GM13977 (cell line): Measurements from ENCODE around the gene LMF1.

ENCODE experiments used
- DNase-seq: peaks from one replicate; pipeline ENCODE4 v3.0.0; 2012; ENCODE audit warnings: low spot score
- in situ Hi-C: fragments of 300-500 bp; cut with MboI; formaldehyde crosslinking; loops from one replicate; pipeline ENCODE4 v1.12.0; 2022; ENCODE audit warnings: low sequenced_read_pairs, low pct_unique_long_range_greater_than_20kb, mixed read lengths, inconsistent platforms; ENCODE audit not compliant: unreplicated experiment
- TF ChIP-seq, protein P1 (sequence below): IDR thresholded peaks from 2 replicates; pipeline ENCODE4 v1.5.1; 2012; ENCODE audit warnings: mild to moderate bottlenecking, control low read depth; ENCODE audit not compliant: insufficient read depth; ENCODE audit errors: extremely low read depth, missing control alignments

Gene LMF1

DNA sequence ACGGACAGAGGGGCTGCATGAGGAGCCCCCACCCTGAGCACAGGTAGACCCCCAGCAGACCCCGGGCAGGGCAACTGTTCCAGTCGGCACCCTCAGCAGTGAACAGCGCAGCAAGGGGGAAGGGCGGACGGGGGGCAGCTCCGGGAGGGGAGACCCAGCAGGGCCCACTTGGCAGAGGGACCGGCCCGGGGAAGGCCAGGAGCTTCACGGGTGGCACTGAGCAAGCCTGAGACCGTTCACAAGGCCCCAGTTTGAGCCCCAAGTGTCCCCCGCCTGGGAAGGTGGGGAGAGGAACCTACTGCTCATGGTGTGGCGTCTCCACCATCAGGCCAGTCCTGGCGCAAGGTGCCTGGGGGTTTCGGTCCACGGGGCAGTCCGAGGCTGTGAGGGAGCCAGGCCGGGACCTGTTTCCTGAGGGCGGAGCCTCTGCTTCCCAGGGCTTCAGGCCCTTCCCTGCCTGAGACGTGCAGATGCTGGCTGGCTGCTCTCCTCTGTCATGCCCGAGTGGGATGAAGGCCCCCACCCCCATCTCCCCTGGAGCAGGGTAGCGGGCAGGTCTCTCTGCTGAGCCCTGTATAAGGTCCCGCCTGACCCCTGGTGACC is 115.9 kb downstream of the LMF1 start:
- no peak for DNase-seq
- in situ Hi-C loops: no loop called here
- TF ChIP-seq, protein P1, sequence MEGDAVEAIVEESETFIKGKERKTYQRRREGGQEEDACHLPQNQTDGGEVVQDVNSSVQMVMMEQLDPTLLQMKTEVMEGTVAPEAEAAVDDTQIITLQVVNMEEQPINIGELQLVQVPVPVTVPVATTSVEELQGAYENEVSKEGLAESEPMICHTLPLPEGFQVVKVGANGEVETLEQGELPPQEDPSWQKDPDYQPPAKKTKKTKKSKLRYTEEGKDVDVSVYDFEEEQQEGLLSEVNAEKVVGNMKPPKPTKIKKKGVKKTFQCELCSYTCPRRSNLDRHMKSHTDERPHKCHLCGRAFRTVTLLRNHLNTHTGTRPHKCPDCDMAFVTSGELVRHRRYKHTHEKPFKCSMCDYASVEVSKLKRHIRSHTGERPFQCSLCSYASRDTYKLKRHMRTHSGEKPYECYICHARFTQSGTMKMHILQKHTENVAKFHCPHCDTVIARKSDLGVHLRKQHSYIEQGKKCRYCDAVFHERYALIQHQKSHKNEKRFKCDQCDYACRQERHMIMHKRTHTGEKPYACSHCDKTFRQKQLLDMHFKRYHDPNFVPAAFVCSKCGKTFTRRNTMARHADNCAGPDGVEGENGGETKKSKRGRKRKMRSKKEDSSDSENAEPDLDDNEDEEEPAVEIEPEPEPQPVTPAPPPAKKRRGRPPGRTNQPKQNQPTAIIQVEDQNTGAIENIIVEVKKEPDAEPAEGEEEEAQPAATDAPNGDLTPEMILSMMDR: no peak

DNA sequence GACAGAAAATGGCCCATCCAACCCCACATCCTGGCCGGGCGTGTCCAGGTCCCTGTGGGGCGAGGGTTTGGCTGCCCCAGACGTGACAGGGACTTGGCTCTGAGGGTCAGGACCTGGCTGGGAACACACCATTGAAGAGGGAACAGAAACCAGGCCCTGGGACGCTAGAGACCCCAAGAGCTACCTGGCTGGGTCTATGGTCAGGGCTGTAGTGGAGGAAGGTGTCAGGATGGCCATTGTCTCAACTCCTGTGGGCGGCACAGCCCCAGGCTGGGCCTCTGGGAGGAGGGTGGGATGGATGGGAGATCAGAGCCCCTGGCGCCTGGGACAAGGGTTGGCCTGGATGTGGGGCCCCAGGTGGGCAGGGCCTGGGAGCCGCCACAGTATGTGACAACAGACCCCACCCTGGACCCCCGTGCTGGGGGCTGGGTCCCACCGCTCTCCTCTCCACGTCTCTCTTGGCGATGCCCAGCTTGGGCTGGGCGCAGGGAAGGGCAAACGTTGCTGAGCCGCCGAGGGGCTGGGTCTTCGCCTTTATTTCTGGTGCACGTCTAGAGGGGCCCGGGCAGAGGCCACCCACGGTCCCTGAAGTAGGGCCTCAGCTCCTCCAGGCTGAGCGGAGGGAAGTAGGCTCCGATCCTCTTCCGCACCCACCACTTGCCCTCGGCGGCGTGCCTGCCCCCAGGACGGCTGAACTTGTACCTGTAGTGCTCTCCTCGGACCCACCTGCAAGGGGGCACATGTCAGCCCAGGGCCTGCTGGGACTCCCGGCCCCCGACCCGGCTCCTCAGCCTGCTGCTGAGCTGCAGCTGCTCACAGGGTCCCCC is 116.6 kb downstream of the LMF1 start:
- DNase-seq: no peak
- TF ChIP-seq, protein P1: no peak
- in situ Hi-C loops: no loop called here

DNA sequence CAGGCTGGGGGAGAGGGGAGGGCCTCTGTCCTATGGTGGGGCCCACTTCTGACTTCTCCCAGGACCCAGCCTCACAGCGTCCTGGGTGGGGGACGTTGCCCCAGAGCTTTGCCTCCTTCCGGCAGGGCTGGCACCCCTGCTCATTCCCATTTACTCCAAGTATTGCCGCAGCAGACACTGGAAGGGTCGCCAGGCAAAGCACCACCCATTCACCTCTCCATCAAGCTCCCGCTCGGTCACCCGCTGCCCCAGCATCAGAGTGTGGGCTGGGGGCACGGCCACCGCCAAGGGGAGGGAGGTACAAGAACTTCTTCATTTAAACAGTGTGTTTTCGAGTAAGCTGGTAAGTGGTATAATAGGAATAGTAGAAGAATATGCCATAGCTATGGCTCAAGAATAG is 117.5 kb downstream of the LMF1 start:
- no peak for DNase-seq
- TF ChIP-seq, protein P1: no peak
- in situ Hi-C loops: no loop called here

DNA sequence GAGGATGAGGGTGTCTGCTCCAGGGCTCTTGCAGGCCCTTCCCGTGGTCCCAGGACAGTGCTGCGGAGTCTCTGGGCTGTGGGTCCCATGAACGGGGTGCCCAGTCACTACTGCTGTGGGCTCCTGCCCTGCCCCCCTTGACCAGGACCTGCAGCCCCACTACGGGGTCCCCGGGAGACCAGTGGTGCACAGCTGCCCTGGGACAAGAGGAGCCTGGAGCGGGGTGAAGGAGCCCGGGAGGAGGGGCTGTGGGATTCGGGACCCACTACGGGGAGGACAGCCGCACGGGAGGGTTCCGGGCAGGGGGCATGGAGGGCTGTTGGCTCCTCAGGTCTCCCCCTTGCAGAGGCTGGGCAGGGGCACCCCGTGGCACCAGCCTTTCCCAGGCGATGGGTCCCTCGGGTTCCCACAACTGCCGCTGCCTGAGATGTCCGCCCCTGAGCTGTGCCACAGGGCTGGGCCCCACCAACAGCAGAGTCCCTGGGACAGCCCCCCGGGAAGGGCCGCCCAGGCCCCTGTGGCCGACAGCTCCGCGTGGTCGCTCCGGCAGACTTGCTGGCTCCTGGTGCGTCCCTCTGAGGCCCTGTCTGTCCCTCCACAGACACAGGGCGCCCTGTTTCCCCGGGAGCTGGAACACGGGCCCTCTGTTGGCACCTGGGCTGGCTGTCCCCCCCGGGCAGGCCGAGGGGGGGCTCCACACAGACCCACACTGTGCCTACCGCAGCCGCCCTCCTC is 118.2 kb downstream of the LMF1 start:
- in situ Hi-C loops: no loop called here
- TF ChIP-seq, protein P1: no peak
- no peak for DNase-seq

DNA sequence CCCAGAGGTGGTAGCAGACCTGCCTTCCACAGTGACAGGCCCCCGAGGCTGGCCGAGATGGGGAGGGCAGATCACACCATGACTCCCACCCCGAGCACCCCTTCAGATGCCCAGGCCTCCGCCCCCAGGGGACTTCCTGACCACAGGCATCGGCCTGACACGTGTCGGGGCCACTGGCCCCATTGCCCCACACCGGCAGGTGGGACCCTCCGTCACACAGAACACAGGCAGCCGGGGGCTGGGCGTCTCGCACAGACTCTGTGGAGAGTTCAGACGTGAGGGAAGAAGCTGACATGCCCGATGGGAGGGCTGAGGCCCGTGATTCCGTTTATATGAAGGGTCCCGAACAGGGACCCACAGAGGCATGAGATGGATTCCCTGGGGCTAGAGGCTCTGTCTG is 118.9 kb downstream of the LMF1 start:
- DNase-seq: no peak
- TF ChIP-seq, protein P1: no peak
- in situ Hi-C loops: no loop called here

DNA sequence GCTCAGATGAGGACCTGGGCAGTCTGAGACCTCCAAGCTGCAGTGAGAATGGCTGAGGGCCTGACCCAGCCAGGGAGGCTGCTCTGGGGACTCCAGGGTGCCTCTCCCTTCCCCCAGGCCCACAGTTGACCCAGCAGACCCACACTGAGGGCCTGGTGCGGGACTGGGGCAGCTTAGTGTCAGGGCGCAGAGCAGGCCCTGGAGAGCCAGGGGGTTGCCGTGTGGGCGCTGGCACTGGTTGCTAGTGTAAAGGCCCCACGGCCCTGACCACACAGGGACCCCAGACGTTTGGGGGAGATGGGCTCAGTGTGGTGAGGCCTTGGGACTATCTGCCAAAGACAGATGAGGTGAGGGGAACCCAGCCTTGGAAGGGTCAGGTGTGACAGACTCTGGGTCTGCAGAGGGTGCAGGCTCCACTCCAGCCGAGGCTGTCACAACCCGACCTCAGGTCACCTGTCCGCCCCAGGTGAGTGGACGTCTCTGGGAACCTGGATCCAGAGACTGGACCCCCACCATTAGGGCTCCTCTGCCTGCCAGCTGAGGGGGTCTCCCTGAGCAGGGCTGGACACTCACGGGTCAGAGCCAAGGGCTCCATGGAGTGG is 119.5 kb downstream of the LMF1 start:
- in situ Hi-C loops: no loop called here
- no peak for DNase-seq
- TF ChIP-seq, protein P1: no peak
